SK-N-SH (cell line): ENCODE measurements around the gene CD164L2. TPM values are rescaled to one million over a fixed set of nuclear protein-coding genes. Genes with fewer than 3 reads are reported as not detected.

Experiments
- CTCF ChIA-PET: fragments of 300-600, 350-600 bp; formaldehyde crosslinking; extraction: SDS; loops from one replicate; lab custom pipeline; 2021; lab: Yijun Ruan, JAX
- POLR2A ChIA-PET: fragments of 350-600 bp; sonication (Branson Sonifier 250); formaldehyde crosslinking; extraction: SDS; loops from one replicate; lab custom pipeline; 2020; ENCODE audit warnings: antibody characterized with exemption, inconsistent platforms; lab: Yijun Ruan, JAX
- DNase-seq: peaks from one replicate; pipeline ENCODE4 v3.0.0; 2012
- H2AFZ ChIP-seq: fragments of 200-600 bp; sonication (generic); 2 replicates; pipeline ENCODE4 v1.8.1; 2016; ENCODE audit warnings: antibody characterized with exemption, mild to moderate bottlenecking, low read depth
- H3F3A ChIP-seq: fragments of 200-600 bp; sonication (generic); replicated peaks from 2 replicates; pipeline ENCODE3; 2016; ENCODE audit warnings: antibody characterized with exemption, mild to moderate bottlenecking; ENCODE audit not compliant: insufficient read depth
- H3K27ac ChIP-seq, 2 experiments: fragments of 200-500 bp in 1 of 2; fragments of 200-600 bp in 1 of 2; sonication (Bioruptor generic) in 1 of 2; sonication (generic), shearing (Covaris generic) in 1 of 2; 2 replicates each; pipeline versions ENCODE4 v1.5.1 to v1.6.1; 2014 to 2016; ENCODE audit warnings: low read depth in 2 of 2, inconsistent platforms in 1 of 2, low read length in 1 of 2, mild to moderate bottlenecking in 1 of 2, mixed read lengths in 1 of 2
- H3K27me3 ChIP-seq: fragments of 200-600 bp; sonication (generic), shearing (Covaris generic); 2 replicates; pipeline ENCODE4 v1.6.1; 2016; ENCODE audit warnings: mixed run types; ENCODE audit not compliant: insufficient read depth
- H3K36me3 ChIP-seq, 2 experiments: fragments of 200-500 bp in 1 of 2; fragments of 200-600 bp in 1 of 2; sonication (Bioruptor generic) in 1 of 2; sonication (generic) in 1 of 2; replicated peaks in 1 of 2; 2 replicates each; pipeline versions ENCODE3 to v1.5.1; 2014 to 2016; ENCODE audit warnings: low read length in 1 of 2, mild to moderate bottlenecking in 1 of 2; ENCODE audit not compliant: insufficient read depth in 2 of 2, control insufficient read depth in 1 of 2
- H3K4me1 ChIP-seq, 2 experiments: fragments of 200-500 bp in 1 of 2; fragments of 200-600 bp in 1 of 2; sonication (Bioruptor generic) in 1 of 2; sonication (generic), shearing (Covaris generic) in 1 of 2; 2 replicates each; pipeline versions ENCODE4 v1.5.1 to v1.6.1; 2014 to 2016; ENCODE audit warnings: low read depth in 1 of 2, low read length in 1 of 2, mixed run types in 1 of 2; ENCODE audit not compliant: insufficient read depth in 2 of 2, control insufficient read depth in 1 of 2
- H3K4me2 ChIP-seq: fragments of 200-600 bp; sonication (generic), shearing (Covaris generic); 2 replicates; pipeline ENCODE4 v1.6.1; 2017; ENCODE audit warnings: mixed run types
- H3K4me3 ChIP-seq, 2 experiments: fragments of 200-500 bp in 1 of 2; fragments of 200-600 bp in 1 of 2; sonication (Bioruptor generic) in 1 of 2; sonication (generic), shearing (Covaris generic) in 1 of 2; 2 replicates each; pipeline versions ENCODE4 v1.5.1 to v1.8.1; 2014 to 2016; ENCODE audit warnings: low read depth in 2 of 2, inconsistent platforms in 1 of 2, low read length in 1 of 2, mild to moderate bottlenecking in 1 of 2, mixed read lengths in 1 of 2, moderate library complexity in 1 of 2
- H3K79me2 ChIP-seq: fragments of 200-600 bp; sonication (generic); 2 replicates; pipeline ENCODE4 v1.8.1; 2017; ENCODE audit warnings: mild to moderate bottlenecking; ENCODE audit not compliant: insufficient read depth
- H3K9ac ChIP-seq: fragments of 200-600 bp; sonication (generic); 2 replicates; pipeline ENCODE4 v1.6.1; 2017; ENCODE audit warnings: mixed run types
- H3K9me2 ChIP-seq: fragments of 200-600 bp; sonication (generic); 2 replicates; pipeline ENCODE4 v1.6.1; 2017; ENCODE audit warnings: mixed run types
- H3K9me3 ChIP-seq: fragments of 200-600 bp; sonication (generic); 2 replicates; pipeline ENCODE4 v1.6.1; 2017; ENCODE audit warnings: mixed run types, mild to moderate bottlenecking, moderate library complexity
- H4K20me1 ChIP-seq: fragments of 200-600 bp; sonication (generic); 2 replicates; pipeline ENCODE4 v1.6.1; 2017; ENCODE audit warnings: mild to moderate bottlenecking, mixed run types; ENCODE audit not compliant: insufficient read depth
- CHD2 ChIP-seq: fragments of 150-350 bp; IDR thresholded peaks from 2 replicates; pipeline ENCODE4 v1.6.1; 2018; ENCODE audit warnings: low read length; ENCODE audit not compliant: partially characterized antibody
- CTCF ChIP-seq: fragments of 200-600 bp; sonication (generic); IDR thresholded peaks from 2 replicates; pipeline ENCODE4 v1.6.1; 2017; ENCODE audit warnings: antibody characterized with exemption, mild to moderate bottlenecking, moderate library complexity
- EP300 ChIP-seq, 2 experiments: IDR thresholded peaks; 2 replicates each; pipeline versions ENCODE4 v1.4.0 to v1.6.1; 2012; ENCODE audit warnings: borderline replicate concordance in 1 of 2, low read depth in 1 of 2, low read length in 1 of 2
- EZH2phosphoT487 ChIP-seq: fragments of 200-600 bp; sonication (generic); IDR thresholded peaks from 2 replicates; pipeline ENCODE4 v1.6.1; 2017; ENCODE audit warnings: low read depth, mixed run types, mild to moderate bottlenecking, antibody characterized with exemption, moderate library complexity, borderline replicate concordance
- FOSL2 ChIP-seq: IDR thresholded peaks from 2 replicates; pipeline ENCODE4 v1.4.0; 2012; ENCODE audit warnings: low read depth, mild to moderate bottlenecking, moderate library complexity, borderline replicate concordance
- MAX ChIP-seq: IDR thresholded peaks from 2 replicates; pipeline ENCODE4 v1.4.0; 2012; ENCODE audit warnings: low read depth
- MEF2A ChIP-seq: IDR thresholded peaks from 2 replicates; pipeline ENCODE4 v1.4.0; 2012; ENCODE audit warnings: low read depth, borderline replicate concordance
- MXI1 ChIP-seq: IDR thresholded peaks from 2 replicates; pipeline ENCODE4 v1.6.1; 2012; ENCODE audit warnings: mild to moderate bottlenecking, low read depth, low read length, improper control_type of control experiment
- NRF1 ChIP-seq: IDR thresholded peaks from 2 replicates; pipeline ENCODE4 v1.6.1; 2012; ENCODE audit warnings: low read depth, mild to moderate bottlenecking, low read length
- PBX3 ChIP-seq: IDR thresholded peaks from 2 replicates; pipeline ENCODE4; 2012
- POLR2AphosphoS5 ChIP-seq: IDR thresholded peaks from 2 replicates; pipeline ENCODE4 v1.6.1; 2012; ENCODE audit warnings: low read depth, low read length
- RCOR1 ChIP-seq: fragments of 150-350 bp; IDR thresholded peaks from 2 replicates; pipeline ENCODE4 v1.6.1; 2017; ENCODE audit warnings: antibody characterized with exemption, low read length
- REST ChIP-seq: IDR thresholded peaks from 2 replicates; pipeline ENCODE4 v1.6.1; 2012; ENCODE audit warnings: mild to moderate bottlenecking, low read depth, low read length, moderate library complexity
- RXRA ChIP-seq: IDR thresholded peaks from 2 replicates; pipeline ENCODE4 v1.4.0; 2012; ENCODE audit warnings: low read depth, mild to moderate bottlenecking, borderline replicate concordance
- SIN3A ChIP-seq: IDR thresholded peaks from 2 replicates; pipeline ENCODE4 v1.6.1; 2012; ENCODE audit warnings: low read depth, mild to moderate bottlenecking, low read length, moderate library complexity, borderline replicate concordance
- SMC3 ChIP-seq: IDR thresholded peaks from 2 replicates; pipeline ENCODE4 v1.6.1; 2012; ENCODE audit warnings: low read depth, low read length, improper control_type of control experiment
- TAF1 ChIP-seq: IDR thresholded peaks from 2 replicates; pipeline ENCODE4 v1.6.1; 2012; ENCODE audit warnings: low read depth, mild to moderate bottlenecking, low read length, moderate library complexity, borderline replicate concordance
- TEAD4 ChIP-seq: IDR thresholded peaks from 2 replicates; pipeline ENCODE4 v1.4.0; 2012; ENCODE audit warnings: mild to moderate bottlenecking, borderline replicate concordance; ENCODE audit not compliant: insufficient read depth
- USF2 ChIP-seq: fragments of 150-350 bp; IDR thresholded peaks from 2 replicates; pipeline ENCODE4 v1.6.1; 2017; ENCODE audit warnings: antibody characterized with exemption, low read length, low read depth, borderline replicate concordance
- YY1 ChIP-seq: IDR thresholded peaks from 2 replicates; pipeline ENCODE4 v1.4.0; 2012; ENCODE audit warnings: low read depth, mild to moderate bottlenecking
- WGBS: methylation state at CpG from one replicate; pipeline ENCODE4 v1.1.6; 2017; ENCODE audit warnings: low lambda C conversion rate; 5-methylcytosine and 5-hydroxymethylcytosine counted together
- polyA plus RNA-seq, 3 experiments: library from polyadenylated mRNA; depleted of rRNA; stranded (reverse); fragments of >200 nt; gene quantifications; 2 replicates each; pipeline ENCODE4 v1.2.3, GENCODE V29; 2012

The CD164L2 gene
- polyA plus RNA-seq, 1 of the 3 experiments (the other 2 are of a cell fraction), result 0.05 TPM

- TF ChIP-seq CHD2 (no peak), MXI1 (no peak), NRF1 (no peak), MAX (no peak)
Observed at GRCh38 chr1:27345272-27345671, 37.9 kb downstream of the CD164L2 start (continued).

GRCh38 chr1:27343639-27344025, 39.5 kb downstream of the CD164L2 start:
- no peaks in the 10 kb centered on the region for H3K9me3 ChIP-seq
- no peaks in the 10 kb centered on the region for H3K9me2 ChIP-seq
- no peak for DNase-seq
- H2AFZ ChIP-seq, result no peak overlapping the region
- no peak for TF ChIP-seq USF2
- TF ChIP-seq RCOR1, result no peak
- no peak for TF ChIP-seq SMC3
- TF ChIP-seq TAF1, result no peak
- no peak for TF ChIP-seq RXRA
- no peak for TF ChIP-seq EZH2phosphoT487
- TF ChIP-seq PBX3, result no peak
- no peak for TF ChIP-seq SIN3A
- TF ChIP-seq FOSL2, result no peak
- no peak for TF ChIP-seq YY1
- TF ChIP-seq MEF2A, result no peak
- no peak for TF ChIP-seq CTCF
- TF ChIP-seq TEAD4, result no peak
- TF ChIP-seq CHD2, result no peak
- no peak for TF ChIP-seq POLR2AphosphoS5
- no peak for TF ChIP-seq REST
- no peak for TF ChIP-seq EP300 (IDR thresholded peaks at IDR 0.05; ENCODE audit: borderline replicate concordance in 1 of 2, low read depth in 1 of 2, low read length in 1 of 2)
- TF ChIP-seq, all 33 proteins: peak for 0
- H3K79me2 ChIP-seq, result no peaks in the 10 kb centered on the region
- no peaks in the 10 kb centered on the region for H3K27me3 ChIP-seq
- no peak overlapping the region for H3K4me3 ChIP-seq
- ChIA-PET POLR2A (interaction anchor here (0.6 kb wide), 1 partner anchor 22 kb away, joined by 3 read pairs; no protein-coding TSS in a partner anchor), CTCF (interaction anchor here (1.1 to 4.7 kb wide), 5 partner anchors 10 to 43 kb away, joined by 4 to 40 read pairs (median 5); partner anchors contain the start of gene MAP3K6)
- H3K36me3 ChIP-seq, result no peaks in the 10 kb centered on the region
- no peak overlapping the region for H3K4me2 ChIP-seq
- H3K4me1 ChIP-seq, result peaks cover under 1 to 8% of the 10 kb centered on the region in 2 experiments; a peak in 2 of 4 replicates
- 90% methylated on average over 5 of the region's 5 CpGs for WGBS
- no peak overlapping the region for H3K27ac ChIP-seq
- no peak overlapping the region for H3K9ac ChIP-seq
- H4K20me1 ChIP-seq, result no peaks in the 10 kb centered on the region
- no peaks in the 10 kb centered on the region for H3F3A ChIP-seq
